Mesothelial cell of epicardium (in vitro differentiated cells): ENCODE results near the gene PRKAR1B. TPM values are rescaled to one million over a fixed set of nuclear protein-coding genes. Genes with fewer than 3 reads are reported as not detected.

Experiments
- DNase-seq, 2 experiments: peaks; one replicate each; pipeline ENCODE4 v3.0.0; 2021; ENCODE audit warnings: low spot score in 2 of 2; ENCODE audit not compliant: unreplicated experiment in 2 of 2
- H3K27ac Mint-ChIP-seq: 2 replicates; pipeline ENCODE4 v1.8.0; 2021; ENCODE audit warnings: mixed read lengths
- H3K27me3 Mint-ChIP-seq: 2 replicates; pipeline ENCODE4 v1.8.0; 2021; ENCODE audit warnings: low read depth, mixed read lengths
- H3K36me3 Mint-ChIP-seq: 2 replicates; pipeline ENCODE4 v1.8.0; 2021; ENCODE audit warnings: mixed read lengths
- H3K4me1 Mint-ChIP-seq: 2 replicates; pipeline ENCODE4 v1.8.0; 2021; ENCODE audit warnings: mixed read lengths
- H3K4me3 Mint-ChIP-seq: 2 replicates; pipeline ENCODE4 v1.8.0; 2021; ENCODE audit warnings: mild to moderate bottlenecking, moderate library complexity, mixed read lengths
- H3K9me3 Mint-ChIP-seq: 2 replicates; pipeline ENCODE4 v1.8.0; 2021; ENCODE audit warnings: mixed read lengths
- CTCF ChIP-seq: fragments of 200-600 bp; sonication (generic); IDR thresholded peaks from one replicate; pipeline ENCODE4 v1.5.0; 2021; ENCODE audit warnings: antibody characterized with exemption; ENCODE audit not compliant: unreplicated experiment
- total RNA-seq: library from RNA; stranded (reverse); gene quantifications from 3 replicates; pipeline ENCODE4 v1.2.1, GENCODE V29; 2021

The PRKAR1B gene
- total RNA-seq, 1 donor from 2014 or later, result 50.6 TPM

DNA sequence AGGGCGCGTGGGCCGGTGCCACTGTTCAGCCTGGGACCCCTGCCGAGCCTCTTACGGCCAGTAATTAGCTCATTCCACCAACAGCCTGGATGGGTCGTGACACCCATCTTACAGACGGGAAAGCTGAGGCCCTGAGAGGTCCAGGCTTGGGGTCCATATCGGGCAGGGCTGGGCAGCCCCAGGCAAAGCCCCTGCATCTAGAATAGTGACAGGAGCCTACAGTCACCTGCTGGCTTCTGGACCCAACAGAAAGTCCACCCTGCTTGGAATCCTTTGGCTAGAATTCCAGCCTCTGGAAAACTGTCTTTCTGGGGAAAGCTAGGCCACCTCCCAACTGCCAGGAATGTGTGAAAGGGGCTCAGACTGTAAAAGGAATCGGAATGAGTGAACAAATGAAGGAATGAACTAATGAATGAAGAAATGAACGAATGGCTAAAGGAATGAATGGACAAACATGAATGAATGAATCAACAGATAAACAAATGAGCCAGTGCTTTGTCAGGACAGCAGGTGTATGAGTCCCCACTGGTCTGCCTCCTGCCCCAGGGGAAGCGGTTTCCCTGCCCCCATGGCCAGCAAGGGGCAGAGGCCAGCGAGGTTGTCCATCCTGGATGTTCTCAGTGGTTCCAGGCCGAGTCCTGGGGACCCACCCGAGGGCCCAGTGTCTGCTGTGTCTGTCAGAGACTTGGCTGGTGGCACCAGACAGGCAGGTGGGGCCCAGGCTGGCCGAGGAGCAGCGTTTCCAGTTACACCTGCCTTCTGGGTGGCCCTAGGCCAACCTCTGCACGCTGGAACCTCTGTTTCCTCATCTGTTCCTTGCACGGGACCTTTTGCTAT lies 183.4 kb downstream of the PRKAR1B start:
- Mint-ChIP-seq H3K4me1 (peaks cover 22% of the 10 kb centered on the region), H3K36me3 (peaks cover 7% of the 10 kb centered on the region), H3K27me3 (no peaks in the 10 kb centered on the region), H3K27ac (no peak overlapping the region), H3K4me3 (no peak overlapping the region), H3K9me3 (peaks cover 5% of the 10 kb centered on the region)
- no peak for DNase-seq
- no peak for TF ChIP-seq CTCF

DNA sequence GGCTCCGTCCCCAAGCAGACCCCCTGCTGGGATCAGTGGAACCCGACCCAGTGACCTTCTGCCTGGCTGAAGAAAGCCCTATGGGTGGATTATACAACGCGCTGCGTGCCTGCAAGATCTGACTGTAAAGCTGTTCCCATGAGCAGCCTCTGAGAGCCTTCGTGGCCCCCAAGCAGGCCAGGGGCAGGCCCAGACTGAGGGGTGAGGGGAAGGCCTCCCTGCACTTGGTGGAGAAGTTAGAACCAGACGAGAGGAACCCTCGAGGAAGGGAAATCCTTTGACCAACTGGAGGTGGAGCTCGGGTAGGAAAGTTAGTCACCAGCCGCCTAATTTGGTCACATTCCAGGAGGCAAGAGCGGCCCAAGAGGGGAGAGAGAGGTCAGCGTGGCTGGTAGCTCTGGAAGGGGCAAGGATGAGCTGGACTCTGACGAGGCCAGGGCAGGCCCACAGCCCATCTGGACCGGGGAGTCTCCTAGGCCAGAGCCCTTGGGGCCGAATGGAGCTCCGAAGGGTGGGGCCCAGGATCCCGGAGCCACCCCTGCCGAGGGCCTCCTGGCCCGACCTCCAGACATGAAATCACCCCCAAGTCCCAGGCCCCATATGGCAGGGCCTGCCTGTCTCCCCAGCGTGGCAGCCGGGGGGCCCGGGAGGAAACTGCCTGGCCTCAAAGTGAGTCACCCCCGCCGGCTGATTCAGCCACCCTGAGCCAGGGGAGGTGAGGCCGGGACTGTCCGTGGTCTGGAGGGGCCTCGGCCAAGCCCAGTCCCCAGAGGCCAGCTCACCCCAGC lies 184.2 kb downstream of the PRKAR1B start:
- Mint-ChIP-seq H3K27ac (peak overlapping the region; percentile 76), H3K9me3 (peaks cover 5% of the 10 kb centered on the region), H3K4me1 (peaks cover 24% of the 10 kb centered on the region), H3K36me3 (peaks cover 6% of the 10 kb centered on the region), H3K27me3 (no peaks in the 10 kb centered on the region), H3K4me3 (no peak overlapping the region)
- DNase-seq, result no peak
- no peak for TF ChIP-seq CTCF

DNA sequence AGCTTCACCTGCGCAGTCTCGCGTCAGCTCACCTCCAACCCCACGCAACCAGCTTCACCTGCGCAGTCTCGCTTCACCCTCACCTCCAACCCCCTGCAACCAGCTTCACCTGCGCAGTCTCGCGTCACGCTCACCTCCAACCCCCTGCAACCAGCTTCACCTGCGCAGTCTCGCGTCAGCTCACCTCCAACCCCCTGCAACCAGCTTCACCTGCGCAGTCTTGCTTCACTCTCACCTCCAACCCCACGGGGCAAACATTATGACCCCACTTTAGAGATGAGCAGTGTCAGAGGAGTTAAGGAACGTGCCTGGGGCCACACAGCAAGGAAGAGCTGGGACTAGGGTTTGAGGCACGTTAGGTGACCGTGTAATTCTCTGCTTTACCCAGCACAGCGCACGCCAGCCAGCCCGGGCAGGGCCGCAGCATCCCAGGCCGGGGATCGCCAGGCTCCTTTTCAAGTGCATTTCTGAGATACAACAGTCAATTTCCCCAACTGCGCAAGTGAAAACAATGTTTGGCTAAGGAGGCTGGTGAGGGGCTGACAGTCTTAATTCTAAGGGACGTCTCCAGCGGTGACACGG lies 184.9 kb downstream of the PRKAR1B start:
- no peak overlapping the region for H3K4me3 Mint-ChIP-seq
- no peak for DNase-seq
- H3K4me1 Mint-ChIP-seq, result peaks cover 24% of the 10 kb centered on the region
- peaks cover 6% of the 10 kb centered on the region for H3K36me3 Mint-ChIP-seq
- H3K27ac Mint-ChIP-seq, result peak overlapping the region; percentile 76
- H3K27me3 Mint-ChIP-seq, result no peaks in the 10 kb centered on the region
- peaks cover 5% of the 10 kb centered on the region for H3K9me3 Mint-ChIP-seq
- TF ChIP-seq CTCF, result no peak

DNA sequence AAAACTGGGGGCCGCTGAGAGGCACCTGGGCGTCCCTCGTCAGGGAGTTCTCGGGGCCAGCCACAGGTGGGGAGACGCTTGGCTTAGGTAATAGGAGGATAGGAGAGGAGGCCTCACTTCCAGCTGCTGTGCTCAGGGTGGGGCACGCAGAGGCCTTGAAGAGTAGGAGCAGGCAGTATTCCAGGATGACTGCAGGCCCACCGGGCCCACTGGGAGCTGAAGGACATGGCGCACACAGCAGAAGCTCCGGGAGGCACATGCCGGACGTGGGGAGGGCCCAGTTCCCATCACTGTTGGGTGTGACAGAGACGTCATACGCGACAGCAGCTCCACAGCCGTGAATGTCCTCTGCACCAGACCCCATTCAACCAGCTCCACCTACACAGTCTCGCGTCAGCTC lies 185.4 kb downstream of the PRKAR1B start:
- H3K4me1 Mint-ChIP-seq, result peaks cover 24% of the 10 kb centered on the region
- H3K9me3 Mint-ChIP-seq, result peaks cover 5% of the 10 kb centered on the region
- no peak for TF ChIP-seq CTCF
- peaks cover 4% of the 10 kb centered on the region for H3K36me3 Mint-ChIP-seq
- no peak for DNase-seq
- H3K27me3 Mint-ChIP-seq, result no peaks in the 10 kb centered on the region
- H3K4me3 Mint-ChIP-seq, result no peak overlapping the region
- peak overlapping the region; percentile 8 for H3K27ac Mint-ChIP-seq

DNA sequence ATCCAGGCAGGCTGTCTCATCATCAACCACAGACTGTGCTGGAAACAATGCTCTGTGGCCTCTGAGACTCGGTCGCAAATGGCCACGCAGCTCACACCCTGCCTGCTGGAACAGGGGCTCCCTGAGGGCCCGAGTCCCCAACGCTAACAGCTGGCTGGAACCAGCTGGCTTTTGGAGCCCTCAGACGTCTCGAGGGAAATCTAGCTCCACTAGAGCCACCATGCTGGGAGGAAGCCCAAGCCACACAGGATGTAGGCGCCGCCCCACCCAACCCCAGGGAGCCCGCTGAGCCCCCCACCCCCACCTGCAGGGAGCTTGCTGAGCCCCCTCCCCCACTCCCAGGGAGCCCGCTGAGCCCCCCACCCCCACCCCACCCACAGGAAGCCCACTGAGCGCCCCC lies 186.1 kb downstream of the PRKAR1B start:
- H3K27me3 Mint-ChIP-seq, result no peaks in the 10 kb centered on the region
- no peak overlapping the region for H3K27ac Mint-ChIP-seq
- no peak for TF ChIP-seq CTCF
- H3K9me3 Mint-ChIP-seq, result peaks cover 5% of the 10 kb centered on the region
- no peak for DNase-seq
- no peak overlapping the region for H3K4me3 Mint-ChIP-seq
- peaks cover 24% of the 10 kb centered on the region for H3K4me1 Mint-ChIP-seq
- peaks cover 4% of the 10 kb centered on the region for H3K36me3 Mint-ChIP-seq
